Caco-2 (cell line): ENCODE data around the gene RBM7. TPM values are rescaled to one million over a fixed set of nuclear protein-coding genes. Genes with fewer than 3 reads are reported as not detected.

Experiments
- BruUV-seq: library from RNA; stranded (reverse); fragments of 400-500 nt; replicated peaks from 2 replicates; lab custom pipeline; 2021; lab: Mats Ljungman, UMichigan
- CTCF ChIA-PET: fragments of 300-600 bp; sonication (Branson Sonifier 250); formaldehyde crosslinking; loops from one replicate; lab custom pipeline; 2022; ENCODE audit warnings: antibody characterized with exemption; lab: Charles Lee
- POLR2A ChIA-PET: fragments of 300-600 bp; sonication (Branson Sonifier 250); formaldehyde crosslinking; loops from one replicate; lab custom pipeline; 2022; ENCODE audit warnings: antibody characterized with exemption; lab: Charles Lee
- DNase-seq, 2 experiments: peaks; one replicate each; pipeline versions ENCODE4 v3.0.0 to v3.0.0-alpha.2; 2020 to 2022
- H3K27me3 ChIP-seq: replicated peaks from 2 replicates; pipeline ENCODE4 v1.6.0; 2011; ENCODE audit warnings: low read length; ENCODE audit not compliant: control insufficient read depth, insufficient read depth
- H3K36me3 ChIP-seq: 2 replicates; pipeline ENCODE4 v1.5.1; 2011; ENCODE audit warnings: low read length; ENCODE audit not compliant: control insufficient read depth, insufficient read depth
- H3K4me1 ChIP-seq: fragments of 250-450 bp; sonication (Bioruptor Pico); 2 replicates; pipeline ENCODE4 v1.5.1; 2020; ENCODE audit warnings: mild to moderate bottlenecking
- H3K4me3 ChIP-seq: 2 replicates; pipeline ENCODE4 v1.5.1; 2011; ENCODE audit warnings: low read depth, mild to moderate bottlenecking, control low read depth, low read length
- H3K9me3 ChIP-seq: fragments of 250-450 bp; sonication (Bioruptor Pico); 2 replicates; pipeline ENCODE4 v1.5.1; 2020; ENCODE audit warnings: mild to moderate bottlenecking, moderate library complexity
- H3K27ac Mint-ChIP-seq: one replicate; pipeline ENCODE4 v1.8.0; 2022; ENCODE audit warnings: mixed read lengths; ENCODE audit not compliant: unreplicated experiment
- H3K27me3 Mint-ChIP-seq: one replicate; pipeline ENCODE4 v1.8.0; 2022; ENCODE audit warnings: mixed read lengths; ENCODE audit not compliant: insufficient read depth, unreplicated experiment
- H3K36me3 Mint-ChIP-seq: one replicate; pipeline ENCODE4 v1.8.0; 2022; ENCODE audit warnings: mild to moderate bottlenecking, mixed read lengths; ENCODE audit not compliant: insufficient read depth, unreplicated experiment
- H3K4me1 Mint-ChIP-seq: one replicate; pipeline ENCODE4 v1.8.0; 2022; ENCODE audit warnings: low read depth, mixed read lengths; ENCODE audit not compliant: unreplicated experiment
- H3K4me3 Mint-ChIP-seq: one replicate; pipeline ENCODE4 v1.8.0; 2022; ENCODE audit warnings: mild to moderate bottlenecking, moderate library complexity, mixed read lengths; ENCODE audit not compliant: unreplicated experiment
- H3K9me3 Mint-ChIP-seq: one replicate; pipeline ENCODE4 v1.8.0; 2022; ENCODE audit warnings: mixed read lengths; ENCODE audit not compliant: unreplicated experiment
- intact Hi-C: fragments of 100-400 bp; cut with micrococcal nuclease; formaldehyde crosslinking; loops from one replicate; pipeline ENCODE4 v1.10.0; 2022; ENCODE audit not compliant: unreplicated experiment
- total RNA-seq: library from RNA; stranded (reverse); gene quantifications from 2 replicates; pipeline ENCODE4 v1.2.3, GENCODE V29; 2022
- TF ChIP-seq, protein P1 (sequence below), 2 experiments: fragments of 200-600 bp in 1 of 2; IDR thresholded peaks; 1 replicate in 1 of 2; 2 replicates in 1 of 2; pipeline versions ENCODE4 v1.5.1 to v1.8.0; 2011 to 2022; ENCODE audit warnings: antibody characterized with exemption in 1 of 2, control low read depth in 1 of 2, inconsistent platforms in 1 of 2, low read depth in 1 of 2, low read length in 1 of 2, mild to moderate bottlenecking in 1 of 2, moderate library complexity in 1 of 2; ENCODE audit not compliant: insufficient read depth in 1 of 2, severe bottlenecking in 1 of 2, unreplicated experiment in 1 of 2

Gene RBM7
- total RNA-seq, 1 experiment from 2014 or later, result 57.6 TPM

DNA sequence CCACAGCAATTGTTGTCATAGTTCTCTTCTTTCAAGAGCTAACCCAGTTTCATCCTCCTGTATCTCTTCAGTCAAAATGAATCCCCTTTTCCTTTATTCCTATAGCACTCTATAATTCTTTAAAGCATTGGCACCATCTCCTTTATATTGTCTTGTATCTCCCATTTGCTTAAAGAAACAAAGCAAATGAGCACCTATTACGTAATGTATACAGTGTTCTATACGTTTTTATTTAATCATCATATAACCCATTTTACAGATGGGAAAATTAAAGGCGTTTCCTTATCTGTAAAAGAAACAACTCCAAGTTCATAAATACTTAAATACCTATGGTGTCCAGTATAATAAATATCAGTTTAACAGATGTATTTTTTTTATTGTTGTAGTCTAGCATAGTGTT is 32.4 kb downstream of the RBM7 start:
- no peak overlapping the region for H3K27ac Mint-ChIP-seq
- H3K4me3 ChIP-seq, result no peak overlapping the region
- H3K9me3 Mint-ChIP-seq, result no peaks in the 10 kb centered on the region
- no peaks in the 10 kb centered on the region for H3K27me3 Mint-ChIP-seq
- intact Hi-C loops, result no loop called here
- no peaks in the 10 kb centered on the region for H3K9me3 ChIP-seq
- H3K36me3 Mint-ChIP-seq, result peaks cover 4% of the 10 kb centered on the region
- H3K36me3 ChIP-seq, result no peaks in the 10 kb centered on the region
- TF ChIP-seq, protein P1, sequence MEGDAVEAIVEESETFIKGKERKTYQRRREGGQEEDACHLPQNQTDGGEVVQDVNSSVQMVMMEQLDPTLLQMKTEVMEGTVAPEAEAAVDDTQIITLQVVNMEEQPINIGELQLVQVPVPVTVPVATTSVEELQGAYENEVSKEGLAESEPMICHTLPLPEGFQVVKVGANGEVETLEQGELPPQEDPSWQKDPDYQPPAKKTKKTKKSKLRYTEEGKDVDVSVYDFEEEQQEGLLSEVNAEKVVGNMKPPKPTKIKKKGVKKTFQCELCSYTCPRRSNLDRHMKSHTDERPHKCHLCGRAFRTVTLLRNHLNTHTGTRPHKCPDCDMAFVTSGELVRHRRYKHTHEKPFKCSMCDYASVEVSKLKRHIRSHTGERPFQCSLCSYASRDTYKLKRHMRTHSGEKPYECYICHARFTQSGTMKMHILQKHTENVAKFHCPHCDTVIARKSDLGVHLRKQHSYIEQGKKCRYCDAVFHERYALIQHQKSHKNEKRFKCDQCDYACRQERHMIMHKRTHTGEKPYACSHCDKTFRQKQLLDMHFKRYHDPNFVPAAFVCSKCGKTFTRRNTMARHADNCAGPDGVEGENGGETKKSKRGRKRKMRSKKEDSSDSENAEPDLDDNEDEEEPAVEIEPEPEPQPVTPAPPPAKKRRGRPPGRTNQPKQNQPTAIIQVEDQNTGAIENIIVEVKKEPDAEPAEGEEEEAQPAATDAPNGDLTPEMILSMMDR (IDR thresholded peaks at IDR 0.05; ENCODE audit: insufficient read depth in 1 of 2, low read depth in 1 of 2, low read length in 1 of 2, severe bottlenecking in 1 of 2, unreplicated experiment in 1 of 2), result no peak
- ChIA-PET CTCF (no interaction called here), POLR2A (no interaction called here)
- no peak overlapping the region for H3K4me3 Mint-ChIP-seq
- DNase-seq, result no peak
- H3K27me3 ChIP-seq, result no peaks in the 10 kb centered on the region
- peaks cover 45% of the 10 kb centered on the region for H3K4me1 Mint-ChIP-seq
- BruUV-seq, result no TSS peak
- H3K4me1 ChIP-seq, result peaks cover 30% of the 10 kb centered on the region

DNA sequence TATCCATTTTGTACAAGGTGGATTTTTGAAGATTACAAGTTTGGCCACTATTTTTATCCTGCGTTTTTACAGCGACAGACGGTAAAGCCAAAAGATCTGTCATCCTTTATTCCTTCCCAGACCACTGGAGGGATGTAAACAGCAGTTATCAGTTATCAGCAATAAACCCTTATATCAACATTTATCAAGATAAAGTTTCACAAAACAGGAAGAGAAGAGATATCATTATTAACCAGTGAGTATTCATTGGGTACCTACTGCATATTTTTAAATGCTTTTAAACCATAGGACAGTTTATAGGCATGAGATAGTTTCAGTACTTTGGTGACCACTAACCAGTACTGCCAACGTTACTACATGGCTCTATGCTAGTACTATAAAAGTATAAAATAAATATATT is 32.9 kb downstream of the RBM7 start:
- H3K27ac Mint-ChIP-seq, result no peak overlapping the region
- Histone ChIP-seq H3K27me3 (no peaks in the 10 kb centered on the region), H3K9me3 (no peaks in the 10 kb centered on the region), H3K36me3 (no peaks in the 10 kb centered on the region), H3K4me1 (peaks cover 35% of the 10 kb centered on the region), H3K4me3 (no peak overlapping the region)
- no TSS peak for BruUV-seq
- ChIA-PET POLR2A (no interaction called here), CTCF (no interaction called here)
- peaks cover 9% of the 10 kb centered on the region for H3K36me3 Mint-ChIP-seq
- intact Hi-C loops, result no loop called here
- peaks cover 50% of the 10 kb centered on the region for H3K4me1 Mint-ChIP-seq
- DNase-seq, result peak in 1 of 2 experiments; percentile 34
- H3K27me3 Mint-ChIP-seq, result no peaks in the 10 kb centered on the region
- H3K4me3 Mint-ChIP-seq, result no peak overlapping the region
- TF ChIP-seq, protein P1 (IDR thresholded peaks at IDR 0.05; ENCODE audit: insufficient read depth in 1 of 2, low read depth in 1 of 2, low read length in 1 of 2, severe bottlenecking in 1 of 2, unreplicated experiment in 1 of 2), result peak; percentile 24 to 29
- no peaks in the 10 kb centered on the region for H3K9me3 Mint-ChIP-seq

DNA sequence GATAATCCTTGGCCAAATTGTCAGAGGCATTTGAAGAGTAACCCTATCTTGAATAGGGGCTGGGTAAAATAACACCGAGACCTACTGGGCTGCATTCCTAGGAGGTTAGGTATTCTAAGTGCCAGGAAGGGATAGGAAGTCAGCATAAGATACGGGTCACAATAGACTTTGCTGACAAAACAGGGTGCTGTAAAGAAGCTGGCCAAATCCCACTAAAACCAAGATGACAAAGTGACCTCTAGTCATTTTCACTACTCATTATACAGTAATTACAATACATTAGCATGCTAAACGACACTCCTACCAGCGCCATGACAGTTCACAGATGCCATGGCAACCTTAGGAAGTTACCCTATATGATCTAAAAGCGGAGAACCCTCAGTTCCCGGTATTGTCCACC is 37.8 kb downstream of the RBM7 start:
- TF ChIP-seq, protein P1 (IDR thresholded peaks at IDR 0.05; ENCODE audit: insufficient read depth in 1 of 2, low read depth in 1 of 2, low read length in 1 of 2, severe bottlenecking in 1 of 2, unreplicated experiment in 1 of 2), result no peak
- no peaks in the 10 kb centered on the region for H3K9me3 Mint-ChIP-seq
- peak overlapping the region; percentile 96 for H3K27ac Mint-ChIP-seq

More for the DNA sequence above, 37.8 kb downstream of the RBM7 start:
- no TSS peak for BruUV-seq
- ChIA-PET POLR2A (interaction anchor here (1.1 to 2.1 kb wide), 3 partner anchors 10 to 38 kb away, joined by 3 to 10 read pairs (median 4); partner anchors contain the start of genes C11orf71 and RBM7), CTCF (interaction anchor here (0.9 to 1.5 kb wide), 2 partner anchors 90 to 98 kb away, joined by 3 to 6 read pairs; no protein-coding TSS in a partner anchor)
- H3K9me3 ChIP-seq, result no peaks in the 10 kb centered on the region
- H3K4me1 Mint-ChIP-seq, result peaks cover 53% of the 10 kb centered on the region
- H3K4me3 ChIP-seq, result no peak overlapping the region
- no peaks in the 10 kb centered on the region for H3K36me3 ChIP-seq
- intact Hi-C loops, result loop anchor here (1.0 to 5.0 kb wide), 2 partner anchors 38 to 119 kb away; partner anchors contain the start of genes C11orf71, NXPE1 and RBM7
- H3K4me1 ChIP-seq, result peaks cover 49% of the 10 kb centered on the region
- DNase-seq, result peak; percentile 66 to 76
- H3K27me3 ChIP-seq, result no peaks in the 10 kb centered on the region
- H3K27me3 Mint-ChIP-seq, result no peaks in the 10 kb centered on the region
- H3K4me3 Mint-ChIP-seq, result peak overlapping the region; percentile 91
- peaks cover 44% of the 10 kb centered on the region for H3K36me3 Mint-ChIP-seq
